ENCODE measurements around the gene TEX2.
"Not testable (repeated sequence)": the region's sequence is repeated elsewhere in the genome, so short reads cannot be mapped to it uniquely, and the experiment has no call there.

Gene TEX2

DNA sequence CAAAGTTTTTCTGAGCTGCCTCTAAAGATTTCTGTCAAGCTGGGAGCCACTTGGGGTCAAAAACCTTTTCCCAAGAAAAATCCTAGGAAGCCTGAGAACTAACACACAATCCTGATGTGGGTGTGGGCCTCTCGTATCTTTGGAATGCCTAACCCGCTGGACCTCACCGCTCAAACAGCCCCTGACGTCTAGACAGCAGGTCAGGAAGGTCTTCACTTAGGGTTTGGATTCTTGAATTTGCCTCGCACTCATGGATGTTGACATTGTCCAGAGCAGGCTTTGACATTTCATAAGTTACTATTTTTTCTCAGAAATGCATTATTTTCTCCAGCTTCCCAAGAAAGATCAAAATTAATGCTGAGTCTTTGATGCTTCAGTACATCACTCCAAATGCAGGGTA lies 18.9 kb downstream of the TEX2 start:
- TF ChIP-seq CTCF (conservative IDR thresholded peaks at IDR 0.05) = no peak
- no peak overlapping the region for H3K27ac ChIP-seq

GRCh38 chr17:64243340-64243739 lies 19.7 kb downstream of the TEX2 start:
- no peak for TF ChIP-seq CTCF (conservative IDR thresholded peaks at IDR 0.05)
- no peak overlapping the region for H3K27ac ChIP-seq

DNA sequence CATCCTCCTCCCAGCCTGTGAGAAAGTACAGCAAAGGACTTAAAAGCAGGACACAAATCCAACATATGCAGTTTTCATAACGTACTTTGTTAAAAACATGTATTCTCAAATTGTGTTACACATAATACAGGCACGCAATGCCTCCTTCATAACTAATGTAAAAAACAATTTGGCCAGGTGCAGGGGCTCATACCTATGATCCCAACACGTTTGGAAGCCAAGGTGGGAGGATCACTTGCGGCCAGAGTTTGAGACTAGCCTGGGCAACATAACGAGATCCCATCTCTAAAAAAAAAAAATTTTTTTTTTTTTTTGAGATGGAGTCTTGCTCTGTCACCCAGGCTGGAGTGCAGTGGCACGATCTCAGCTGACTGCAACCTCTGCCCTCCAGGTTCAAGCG lies 20.4 kb downstream of the TEX2 start:
- H3K27ac ChIP-seq = no peak overlapping the region
- no peak for TF ChIP-seq CTCF (conservative IDR thresholded peaks at IDR 0.05)

DNA sequence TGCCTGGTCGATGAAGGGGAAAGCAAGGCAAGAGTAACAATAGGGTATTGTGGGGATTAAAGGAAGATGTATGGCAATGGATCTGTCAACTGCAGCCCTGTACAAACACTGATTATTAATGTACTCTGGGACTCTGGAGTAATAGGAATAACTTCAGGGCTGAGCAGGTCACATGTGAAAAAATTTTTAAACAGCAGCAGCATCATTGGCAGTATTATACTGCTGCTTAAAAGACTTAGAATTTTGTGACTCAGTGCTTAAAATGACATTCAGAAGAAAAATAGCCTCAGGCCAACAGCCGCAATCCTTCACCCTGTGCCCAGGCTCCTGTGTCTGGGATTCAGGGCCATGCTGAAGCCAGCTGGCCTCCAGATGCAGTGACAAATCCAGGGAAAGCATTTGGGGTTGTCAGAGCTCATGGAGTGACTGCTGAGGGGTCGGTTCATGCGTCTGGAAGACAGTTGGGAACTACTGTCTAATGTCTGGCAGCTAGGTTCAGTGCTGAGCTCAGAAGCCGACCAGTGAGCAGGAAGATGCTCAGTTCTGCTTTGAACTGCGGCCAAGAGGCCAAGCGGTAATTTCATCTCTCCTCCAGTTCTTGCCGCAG lies 22.2 kb downstream of the TEX2 start:
- TF ChIP-seq CTCF (conservative IDR thresholded peaks at IDR 0.05) = no peak
- H3K27ac ChIP-seq = no peak overlapping the region

- H3K27ac ChIP-seq = no peak overlapping the region
- TF ChIP-seq CTCF (conservative IDR thresholded peaks at IDR 0.05) = no peak
Observed at GRCh38 chr17:64240261-64240740, 22.8 kb downstream of the TEX2 start.

- not testable (repeated sequence) for H3K27ac ChIP-seq
Observed at GRCh38 chr17:64238449-64238848, 24.6 kb downstream of the TEX2 start.

- peak; percentile 42; the same call in 1 of the 2 replicates for TF ChIP-seq CTCF (conservative IDR thresholded peaks at IDR 0.05)
- no peak overlapping the region for H3K27ac ChIP-seq
Observed at GRCh38 chr17:64236827-64237403, 26.1 kb downstream of the TEX2 start.

- no peak for TF ChIP-seq CTCF (conservative IDR thresholded peaks at IDR 0.05)
- H3K27ac ChIP-seq = no peak overlapping the region
Observed at GRCh38 chr17:64234961-64235360, 28.1 kb downstream of the TEX2 start.

Data from VCaP (cell line).